K562 (cell line): ENCODE data around the gene ABHD16A. TPM values are rescaled to one million over a fixed set of nuclear protein-coding genes. Genes with fewer than 3 reads are reported as not detected.

ENCODE experiments used
- BCL6 ChIP-seq: fragments of 250-450 bp; sonication (Bioruptor Pico); IDR thresholded peaks from 2 replicates; pipeline ENCODE4 v1.4.0; 2020
- CHD1 ChIP-seq: fragments of 200-600 bp; sonication (generic); IDR thresholded peaks from one replicate; pipeline ENCODE4 v1.6.1; 2012; ENCODE audit warnings: mild to moderate bottlenecking, moderate library complexity, low read length, inconsistent platforms
- CHD2 ChIP-seq: IDR thresholded peaks from 2 replicates; pipeline ENCODE4 v1.6.1; 2011; ENCODE audit warnings: low read depth, low read length
- FOXK1 ChIP-seq: sonication (generic); formaldehyde crosslinking; IDR thresholded peaks from 2 replicates; pipeline ENCODE4 v1.8.0; 2022; ENCODE audit warnings: missing genetic modification reagents, mild to moderate bottlenecking, borderline replicate concordance
- GATA2 ChIP-seq: sonication (generic); formaldehyde crosslinking; IDR thresholded peaks from 2 replicates; pipeline ENCODE4 v1.4.0; 2020; ENCODE audit warnings: mild to moderate bottlenecking, missing genetic modification reagents
- GATAD2B ChIP-seq: fragments of 450-650 bp; IDR thresholded peaks from 2 replicates; pipeline ENCODE4 v1.6.1; 2017; ENCODE audit warnings: mild to moderate bottlenecking, borderline replicate concordance
- HDAC2 ChIP-seq: fragments of 450-650 bp; IDR thresholded peaks from 2 replicates; pipeline ENCODE4 v1.6.1; 2016; ENCODE audit warnings: mild to moderate bottlenecking
- JUN ChIP-seq, 2 experiments: sonication (generic) in 1 of 2; formaldehyde crosslinking in 1 of 2; IDR thresholded peaks; 2 replicates each; pipeline versions ENCODE4 v1.6.1 to v1.8.0; 2012 to 2022; ENCODE audit warnings: borderline replicate concordance in 2 of 2, mild to moderate bottlenecking in 2 of 2, improper control_type of control experiment in 1 of 2, low read depth in 1 of 2, low read length in 1 of 2, missing genetic modification reagents in 1 of 2
- MYNN ChIP-seq, 2 experiments: sonication (generic); formaldehyde crosslinking in 1 of 2; IDR thresholded peaks; 2 replicates each; pipeline versions ENCODE4 v1.5.0 to v1.6.1; 2016 to 2020; ENCODE audit warnings: antibody characterized with exemption in 1 of 2, missing genetic modification reagents in 1 of 2
- SLC30A9 ChIP-seq: fragments of 250-450 bp; sonication (Bioruptor Pico); IDR thresholded peaks from 2 replicates; pipeline ENCODE4 v1.8.0; 2022; ENCODE audit warnings: mild to moderate bottlenecking, moderate library complexity
- TAF1 ChIP-seq: IDR thresholded peaks from 2 replicates; pipeline ENCODE4 v1.6.1; 2011; ENCODE audit warnings: mild to moderate bottlenecking, low read length, moderate library complexity; ENCODE audit not compliant: insufficient read depth, control insufficient read depth, severe bottlenecking; ENCODE audit errors: extremely low read depth
- XRCC3 ChIP-seq: fragments of 450-650 bp; IDR thresholded peaks from 2 replicates; pipeline ENCODE4 v1.6.1; 2017; ENCODE audit warnings: mild to moderate bottlenecking, moderate library complexity
- ZNF146 ChIP-seq: IDR thresholded peaks from one replicate; pipeline ENCODE4 v1.6.1; 2018; ENCODE audit warnings: missing compliant biosample characterization; ENCODE audit not compliant: unreplicated experiment
- ZNF24 ChIP-seq: fragments of 450-650 bp; IDR thresholded peaks from 2 replicates; pipeline ENCODE4 v1.6.1; 2016
- ZNF316 ChIP-seq: fragments of 450-650 bp; IDR thresholded peaks from 2 replicates; pipeline ENCODE4 v1.6.1; 2016
- polyA plus RNA-seq, 8 experiments: library from polyadenylated mRNA; depleted of rRNA in 4 of 8; stranded (reverse) in 5 of 8; unstranded in 3 of 8; fragments of >200 nt; fragmentation: Nextera tagmentation in 2 of 8; fragmentation: Illumina TruSeq in 1 of 8; extraction: Ambion mirVana in 2 of 8; extraction: Trizol in 1 of 8; gene quantifications; 2 replicates each; pipeline versions ENCODE4 v1.2.1 to v1.2.3, GENCODE V29; 2011 to 2014; ENCODE audit warnings: inconsistent platforms in 1 of 8, missing spikeins in 1 of 8
- total RNA-seq, 7 experiments: library from RNA; depleted of rRNA in 6 of 7; stranded (reverse); fragments of >200 nt in 6 of 7; fragmentation: Illumina TruSeq in 2 of 7; extraction: Trizol in 2 of 7; gene quantifications; 2 replicates each; pipeline versions ENCODE4 v1.2.1 to v1.2.3, GENCODE V29; 2011 to 2021; ENCODE audit warnings: low replicate concordance in 1 of 7
- TF ChIP-seq, protein P1 (sequence below): fragments of 250-450 bp; sonication (Bioruptor Pico); IDR thresholded peaks from 2 replicates; pipeline ENCODE4 v1.4.0; 2020; ENCODE audit warnings: mild to moderate bottlenecking, moderate library complexity
- TF ChIP-seq, protein P2 (sequence below): fragments of 250-450 bp; sonication (Bioruptor Pico); IDR thresholded peaks from 2 replicates; pipeline ENCODE4 v1.5.0; 2021; ENCODE audit warnings: mild to moderate bottlenecking, borderline replicate concordance
- TF ChIP-seq, protein P3 (sequence below): fragments of 250-450 bp; sonication (Bioruptor Pico); IDR thresholded peaks from 2 replicates; pipeline ENCODE4 v1.5.0; 2021
- TF ChIP-seq, protein P4 (sequence below): sonication (generic); formaldehyde crosslinking; IDR thresholded peaks from 2 replicates; pipeline ENCODE4 v1.9.0; 2022; ENCODE audit warnings: mild to moderate bottlenecking, missing genetic modification reagents
- TF ChIP-seq, protein P5 (sequence below): sonication (generic); formaldehyde crosslinking; IDR thresholded peaks from 2 replicates; pipeline ENCODE4 v1.8.0; 2022; ENCODE audit warnings: mild to moderate bottlenecking, missing genetic modification reagents, borderline replicate concordance

Gene ABHD16A
- total and polyA plus RNA-seq, 9 of the 15 experiments (the other 6 are each of a cell fraction or from before 2014, with no cell fraction given): 25.8 to 120 (median 81.6) TPM

DNA sequence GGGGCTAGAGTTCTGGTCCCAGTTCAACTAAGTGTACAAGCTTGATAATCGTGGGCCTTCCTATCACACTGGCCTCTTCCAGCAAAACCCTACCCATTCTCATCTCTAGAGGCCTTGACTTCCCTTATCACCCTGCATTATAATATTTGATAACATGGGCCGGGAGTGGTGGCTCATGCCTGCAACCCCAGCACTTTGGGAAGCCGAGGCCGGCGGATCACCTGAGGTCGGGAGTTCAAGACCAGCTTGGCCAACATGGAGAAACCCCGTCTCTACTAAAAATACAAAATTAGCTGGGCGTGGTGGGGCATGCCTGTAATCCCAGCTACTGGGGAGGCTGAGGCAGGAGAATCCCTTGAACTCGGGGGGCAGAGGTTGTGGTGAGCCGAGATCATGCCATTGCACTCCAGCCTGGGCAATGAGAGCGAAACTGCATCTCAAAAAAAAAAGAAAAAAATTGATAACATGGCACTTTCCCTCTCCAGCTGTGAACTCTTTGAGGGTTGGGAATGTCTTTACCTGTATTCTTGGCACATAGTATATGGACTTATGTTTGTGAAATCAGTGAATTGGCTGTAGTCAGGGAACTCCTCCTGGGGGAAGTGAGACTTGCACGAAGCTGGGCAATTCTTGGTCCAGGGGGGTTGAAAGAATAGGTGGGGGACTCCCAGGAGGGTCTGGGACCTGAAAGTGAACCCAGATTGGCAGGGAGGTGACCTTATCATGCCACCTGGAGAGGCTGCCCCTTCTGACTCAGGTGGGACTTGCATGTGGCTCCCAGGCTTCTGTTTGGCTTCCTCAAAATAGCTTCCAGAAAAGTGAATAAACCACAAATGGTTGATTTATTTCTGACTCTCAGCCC, 41.6 kb downstream of the ABHD16A start (continued):
- TF ChIP-seq ZNF146 (CRISPR knock-in tag) (no peak), ZNF24 (no peak), TAF1 (no peak), SLC30A9 (no peak), ZNF316 (peak; percentile 84), CHD1 (no peak), GATA2 (CRISPR knock-in tag) (0 out of 2 replicates have a peak, but pooled peaks have one; percentile 4), GATAD2B (no peak), JUN (IDR thresholded peaks at IDR 0.05; ENCODE audit: borderline replicate concordance, low read depth, low read length) (no peak), JUN (CRISPR knock-in tag; IDR thresholded peaks at IDR 0.05; ENCODE audit: borderline replicate concordance) (no peak), XRCC3 (no peak), BCL6 (CRISPR knock-in tag) (no peak), HDAC2 (no peak), CHD2 (no peak), FOXK1 (CRISPR knock-in tag) (0 out of 2 replicates have a peak, but pooled peaks have one; percentile 21), MYNN (IDR thresholded peaks at IDR 0.05) (no peak), MYNN (CRISPR knock-in tag; IDR thresholded peaks at IDR 0.05) (no peak)
- TF ChIP-seq, protein P1, sequence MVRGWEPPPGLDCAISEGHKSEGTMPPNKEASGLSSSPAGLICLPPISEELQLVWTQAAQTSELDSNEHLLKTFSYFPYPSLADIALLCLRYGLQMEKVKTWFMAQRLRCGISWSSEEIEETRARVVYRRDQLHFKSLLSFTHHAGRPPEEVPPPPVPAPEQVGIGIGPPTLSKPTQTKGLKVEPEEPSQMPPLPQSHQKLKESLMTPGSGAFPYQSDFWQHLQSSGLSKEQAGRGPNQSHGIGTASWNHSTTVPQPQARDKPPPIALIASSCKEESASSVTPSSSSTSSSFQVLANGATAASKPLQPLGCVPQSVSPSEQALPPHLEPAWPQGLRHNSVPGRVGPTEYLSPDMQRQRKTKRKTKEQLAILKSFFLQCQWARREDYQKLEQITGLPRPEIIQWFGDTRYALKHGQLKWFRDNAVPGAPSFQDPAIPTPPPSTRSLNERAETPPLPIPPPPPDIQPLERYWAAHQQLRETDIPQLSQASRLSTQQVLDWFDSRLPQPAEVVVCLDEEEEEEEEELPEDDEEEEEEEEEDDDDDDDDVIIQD (CRISPR knock-in tag): no peak
- TF ChIP-seq, protein P2, sequence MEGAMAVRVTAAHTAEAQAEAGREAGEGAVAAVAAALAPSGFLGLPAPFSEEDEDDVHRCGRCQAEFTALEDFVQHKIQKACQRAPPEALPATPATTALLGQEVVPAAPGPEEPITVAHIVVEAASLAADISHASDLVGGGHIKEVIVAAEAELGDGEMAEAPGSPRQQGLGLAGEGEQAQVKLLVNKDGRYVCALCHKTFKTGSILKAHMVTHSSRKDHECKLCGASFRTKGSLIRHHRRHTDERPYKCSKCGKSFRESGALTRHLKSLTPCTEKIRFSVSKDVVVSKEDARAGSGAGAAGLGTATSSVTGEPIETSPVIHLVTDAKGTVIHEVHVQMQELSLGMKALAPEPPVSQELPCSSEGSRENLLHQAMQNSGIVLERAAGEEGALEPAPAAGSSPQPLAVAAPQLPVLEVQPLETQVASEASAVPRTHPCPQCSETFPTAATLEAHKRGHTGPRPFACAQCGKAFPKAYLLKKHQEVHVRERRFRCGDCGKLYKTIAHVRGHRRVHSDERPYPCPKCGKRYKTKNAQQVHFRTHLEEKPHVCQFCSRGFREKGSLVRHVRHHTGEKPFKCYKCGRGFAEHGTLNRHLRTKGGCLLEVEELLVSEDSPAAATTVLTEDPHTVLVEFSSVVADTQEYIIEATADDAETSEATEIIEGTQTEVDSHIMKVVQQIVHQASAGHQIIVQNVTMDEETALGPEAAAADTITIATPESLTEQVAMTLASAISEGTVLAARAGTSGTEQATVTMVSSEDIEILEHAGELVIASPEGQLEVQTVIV (CRISPR knock-in tag): no peak
- TF ChIP-seq, protein P3, sequence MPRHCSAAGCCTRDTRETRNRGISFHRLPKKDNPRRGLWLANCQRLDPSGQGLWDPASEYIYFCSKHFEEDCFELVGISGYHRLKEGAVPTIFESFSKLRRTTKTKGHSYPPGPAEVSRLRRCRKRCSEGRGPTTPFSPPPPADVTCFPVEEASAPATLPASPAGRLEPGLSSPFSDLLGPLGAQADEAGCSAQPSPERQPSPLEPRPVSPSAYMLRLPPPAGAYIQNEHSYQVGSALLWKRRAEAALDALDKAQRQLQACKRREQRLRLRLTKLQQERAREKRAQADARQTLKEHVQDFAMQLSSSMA (CRISPR knock-in tag): no peak
- TF ChIP-seq, protein P4, sequence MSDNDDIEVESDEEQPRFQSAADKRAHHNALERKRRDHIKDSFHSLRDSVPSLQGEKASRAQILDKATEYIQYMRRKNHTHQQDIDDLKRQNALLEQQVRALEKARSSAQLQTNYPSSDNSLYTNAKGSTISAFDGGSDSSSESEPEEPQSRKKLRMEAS: peak; percentile 5; the same call in 1 of the 2 replicates
- TF ChIP-seq, protein P5, sequence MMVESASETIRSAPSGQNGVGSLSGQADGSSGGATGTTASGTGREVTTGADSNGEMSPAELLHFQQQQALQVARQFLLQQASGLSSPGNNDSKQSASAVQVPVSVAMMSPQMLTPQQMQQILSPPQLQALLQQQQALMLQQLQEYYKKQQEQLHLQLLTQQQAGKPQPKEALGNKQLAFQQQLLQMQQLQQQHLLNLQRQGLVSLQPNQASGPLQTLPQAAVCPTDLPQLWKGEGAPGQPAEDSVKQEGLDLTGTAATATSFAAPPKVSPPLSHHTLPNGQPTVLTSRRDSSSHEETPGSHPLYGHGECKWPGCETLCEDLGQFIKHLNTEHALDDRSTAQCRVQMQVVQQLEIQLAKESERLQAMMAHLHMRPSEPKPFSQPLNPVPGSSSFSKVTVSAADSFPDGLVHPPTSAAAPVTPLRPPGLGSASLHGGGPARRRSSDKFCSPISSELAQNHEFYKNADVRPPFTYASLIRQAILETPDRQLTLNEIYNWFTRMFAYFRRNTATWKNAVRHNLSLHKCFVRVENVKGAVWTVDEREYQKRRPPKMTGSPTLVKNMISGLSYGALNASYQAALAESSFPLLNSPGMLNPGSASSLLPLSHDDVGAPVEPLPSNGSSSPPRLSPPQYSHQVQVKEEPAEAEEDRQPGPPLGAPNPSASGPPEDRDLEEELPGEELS: peak; percentile 59; the same call in 1 of the 2 replicates
